ENCODE data around the gene FADS6. TPM values are rescaled to one million over a fixed set of nuclear protein-coding genes. Genes with fewer than 3 reads are reported as not detected.

Gene FADS6
- polyA plus RNA-seq, 1 experiment: not detected

- 0 out of 2 replicates have a peak, but pooled peaks have one; percentile 18 for TF ChIP-seq CTCF (IDR thresholded peaks at IDR 0.05; ENCODE audit: insufficient read depth, low read depth, low read length)
- Histone ChIP-seq H3K27me3 (ENCODE audit: control insufficient read depth, insufficient read depth, low read length) (peaks cover 50% of the 10 kb centered on the region), H3K4me3 (ENCODE audit: low read depth, low read length) (no peak within 1 kb of the TSS), H3K36me3 (ENCODE audit: control insufficient read depth, insufficient read depth, low read length) (peaks cover 8% of the 10 kb centered on the region)
- ChIA-PET CTCF (interaction anchor here (0.6 to 17.3 kb wide), 9 partner anchors 14 to 150 kb away, joined by 3 to 297 read pairs (median 5); no protein-coding TSS in a partner anchor), POLR2A (no interaction called here)
- no peak for DNase-seq (ENCODE audit: low read depth)
These were observed 33.8 kb downstream of the FADS6 start, which contains the start of gene GRIN2C for GRCh38 chr17:74859459-74860228. Gene GRIN2C (minus strand): TSS chr17:74859885. CDS start chr17:74855092, 4,793 bp downstream.

GRCh38 chr17:74858672-74859458 is 34.6 kb downstream of the FADS6 start:
- H3K4me3 ChIP-seq (ENCODE audit: low read depth, low read length): no peak overlapping the region
- peaks cover 54% of the 10 kb centered on the region for H3K27me3 ChIP-seq (ENCODE audit: control insufficient read depth, insufficient read depth, low read length)
- POLR2A ChIA-PET: no interaction called here
- no peak for DNase-seq (ENCODE audit: low read depth)
- TF ChIP-seq CTCF (IDR thresholded peaks at IDR 0.05; ENCODE audit: insufficient read depth, low read depth, low read length): no peak
- CTCF ChIA-PET: interaction anchor here (0.9 to 17.3 kb wide), 5 partner anchors 14 to 113 kb away, joined by 3 to 297 read pairs (median 115); no protein-coding TSS in a partner anchor
- H3K36me3 ChIP-seq (ENCODE audit: control insufficient read depth, insufficient read depth, low read length): peaks cover 6% of the 10 kb centered on the region

GRCh38 chr17:74857191-74857590 is 36.2 kb downstream of the FADS6 start:
- CTCF ChIA-PET: interaction anchor here (1.4 to 17.3 kb wide), 3 partner anchors 8 to 65 kb away, joined by 4 to 297 read pairs (median 164); no protein-coding TSS in a partner anchor
- H3K27me3 ChIP-seq (ENCODE audit: control insufficient read depth, insufficient read depth, low read length): peaks cover 66% of the 10 kb centered on the region

GRCh38 chr17:74856112-74856511 is 37.3 kb downstream of the FADS6 start:
- no peaks in the 10 kb centered on the region for H3K36me3 ChIP-seq (ENCODE audit: control insufficient read depth, insufficient read depth, low read length)
- CTCF ChIA-PET: interaction anchor here (0.7 to 17.3 kb wide), 5 partner anchors 9 to 64 kb away, joined by 3 to 297 read pairs (median 4); no protein-coding TSS in a partner anchor
- no peak overlapping the region for H3K4me3 ChIP-seq (ENCODE audit: low read depth, low read length)
- POLR2A ChIA-PET: no interaction called here
- peaks cover 67% of the 10 kb centered on the region for H3K27me3 ChIP-seq (ENCODE audit: control insufficient read depth, insufficient read depth, low read length)
- TF ChIP-seq CTCF (IDR thresholded peaks at IDR 0.05; ENCODE audit: insufficient read depth, low read depth, low read length): no peak
- no peak for DNase-seq (ENCODE audit: low read depth)

More at GRCh38 chr17:74857191-74857590, 36.2 kb downstream of the FADS6 start:
- Histone ChIP-seq H3K4me3 (ENCODE audit: low read depth, low read length) (no peak overlapping the region), H3K36me3 (ENCODE audit: control insufficient read depth, insufficient read depth, low read length) (no peaks in the 10 kb centered on the region)
- no peak for DNase-seq (ENCODE audit: low read depth)
- POLR2A ChIA-PET: no interaction called here
- TF ChIP-seq CTCF (IDR thresholded peaks at IDR 0.05; ENCODE audit: insufficient read depth, low read depth, low read length): no peak

GRCh38 chr17:74855323-74855722 is 38.1 kb downstream of the FADS6 start:
- Histone ChIP-seq H3K36me3 (ENCODE audit: control insufficient read depth, insufficient read depth, low read length) (no peaks in the 10 kb centered on the region), H3K27me3 (ENCODE audit: control insufficient read depth, insufficient read depth, low read length) (peaks cover 62% of the 10 kb centered on the region), H3K4me3 (ENCODE audit: low read depth, low read length) (no peak overlapping the region)
- no peak for DNase-seq (ENCODE audit: low read depth)
- ChIA-PET CTCF (interaction anchor here (0.7 to 17.3 kb wide), 3 partner anchors 10 to 63 kb away, joined by 3 to 297 read pairs (median 164); no protein-coding TSS in a partner anchor), POLR2A (no interaction called here)
- no peak for TF ChIP-seq CTCF (IDR thresholded peaks at IDR 0.05; ENCODE audit: insufficient read depth, low read depth, low read length)
